HG03045 (cell line): ENCODE data around the gene IKZF1.

ENCODE experiments used
- ATAC-seq: cut with Tn5 transposase; IDR thresholded peaks from one replicate; pipeline ENCODE4 v1.9.1; 2021; ENCODE audit warnings: mild to moderate bottlenecking, moderate library complexity; ENCODE audit not compliant: unreplicated experiment

The IKZF1 gene

GRCh38 chr7:50400114-50400513, 95.6 kb downstream of the IKZF1 start:
- ATAC-seq = no peak

GRCh38 chr7:50404392-50404791, 99.9 kb downstream of the IKZF1 start:
- ATAC-seq = no peak

GRCh38 chr7:50405221-50405620, 100.7 kb downstream of the IKZF1 start:
- ATAC-seq = no peak

GRCh38 chr7:50406935-50407334, 102.4 kb downstream of the IKZF1 start:
- ATAC-seq = no peak

GRCh38 chr7:50409856-50410745, 105.6 kb downstream of the IKZF1 start:
- ATAC-seq = peak; percentile 58

GRCh38 chr7:50411332-50411731, 106.8 kb downstream of the IKZF1 start:
- ATAC-seq = peak; percentile 30

GRCh38 chr7:50412973-50413372, 108.5 kb downstream of the IKZF1 start:
- ATAC-seq = no peak

GRCh38 chr7:50413561-50413960, 109.0 kb downstream of the IKZF1 start:
- no peak for ATAC-seq

GRCh38 chr7:50415844-50416364, 111.4 kb downstream of the IKZF1 start:
- no peak for ATAC-seq

GRCh38 chr7:50416527-50417182, 112.1 kb downstream of the IKZF1 start:
- peak; percentile 67 for ATAC-seq

- ATAC-seq = peak; percentile 89
These were observed 113.6 kb downstream of the IKZF1 start for GRCh38 chr7:50418086-50418515.

GRCh38 chr7:50418526-50419290, 114.2 kb downstream of the IKZF1 start:
- ATAC-seq = no peak

GRCh38 chr7:50421043-50421442, 116.5 kb downstream of the IKZF1 start:
- ATAC-seq = no peak

GRCh38 chr7:50422858-50423257, 118.3 kb downstream of the IKZF1 start:
- no peak for ATAC-seq

- no peak for ATAC-seq
These were observed 119.3 kb downstream of the IKZF1 start for GRCh38 chr7:50423860-50424259.

GRCh38 chr7:50425318-50425717, 120.8 kb downstream of the IKZF1 start:
- no peak for ATAC-seq

GRCh38 chr7:50426280-50427045, 121.9 kb downstream of the IKZF1 start:
- no peak for ATAC-seq

GRCh38 chr7:50427518-50427917, 123.0 kb downstream of the IKZF1 start:
- no peak for ATAC-seq

GRCh38 chr7:50428911-50429310, 124.4 kb downstream of the IKZF1 start:
- ATAC-seq = no peak

GRCh38 chr7:50431316-50431715, 126.8 kb downstream of the IKZF1 start:
- ATAC-seq = no peak
